WI38 (cell line): ENCODE data around the gene LKAAEAR1.

ENCODE experiments used
- H3K4me3 ChIP-seq: 2 replicates; pipeline ENCODE4 v1.5.1; 2011; ENCODE audit warnings: low read depth, mild to moderate bottlenecking, control low read depth, low read length
- CTCF ChIP-seq: IDR thresholded peaks from 2 replicates; pipeline ENCODE4 v1.5.1; 2012; ENCODE audit warnings: low read depth, mild to moderate bottlenecking, control low read depth, low read length

The LKAAEAR1 gene

DNA sequence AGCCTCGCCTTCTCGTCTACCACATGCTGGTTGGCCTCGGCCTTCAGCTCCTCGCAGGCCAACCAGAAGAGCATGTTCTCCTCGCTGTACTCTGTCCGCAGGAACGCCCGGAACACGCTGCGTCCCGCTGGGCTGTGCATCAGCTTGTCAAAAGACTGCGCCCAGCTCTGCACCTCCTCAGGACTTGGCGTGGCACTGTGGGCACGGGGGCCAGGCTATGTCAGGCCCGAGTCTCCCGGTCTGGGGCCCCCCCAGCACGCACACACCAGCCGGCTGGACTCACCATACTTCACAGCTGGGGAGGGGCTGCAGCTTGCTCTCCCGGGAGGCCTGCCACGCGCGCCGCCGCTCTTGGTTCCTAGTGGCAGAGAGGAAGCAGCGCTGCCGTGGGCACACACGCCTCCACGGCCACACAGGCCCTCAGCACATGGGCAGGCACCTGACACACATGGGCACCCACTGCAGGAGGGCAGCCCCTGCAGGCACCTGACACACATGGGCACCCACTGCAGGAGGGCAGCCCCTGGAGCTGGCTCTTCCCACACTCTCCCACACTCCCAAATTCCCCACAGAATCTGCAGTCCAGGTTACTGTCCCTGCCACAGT is 9.9 kb downstream of the LKAAEAR1 start:
- no peak for TF ChIP-seq CTCF

DNA sequence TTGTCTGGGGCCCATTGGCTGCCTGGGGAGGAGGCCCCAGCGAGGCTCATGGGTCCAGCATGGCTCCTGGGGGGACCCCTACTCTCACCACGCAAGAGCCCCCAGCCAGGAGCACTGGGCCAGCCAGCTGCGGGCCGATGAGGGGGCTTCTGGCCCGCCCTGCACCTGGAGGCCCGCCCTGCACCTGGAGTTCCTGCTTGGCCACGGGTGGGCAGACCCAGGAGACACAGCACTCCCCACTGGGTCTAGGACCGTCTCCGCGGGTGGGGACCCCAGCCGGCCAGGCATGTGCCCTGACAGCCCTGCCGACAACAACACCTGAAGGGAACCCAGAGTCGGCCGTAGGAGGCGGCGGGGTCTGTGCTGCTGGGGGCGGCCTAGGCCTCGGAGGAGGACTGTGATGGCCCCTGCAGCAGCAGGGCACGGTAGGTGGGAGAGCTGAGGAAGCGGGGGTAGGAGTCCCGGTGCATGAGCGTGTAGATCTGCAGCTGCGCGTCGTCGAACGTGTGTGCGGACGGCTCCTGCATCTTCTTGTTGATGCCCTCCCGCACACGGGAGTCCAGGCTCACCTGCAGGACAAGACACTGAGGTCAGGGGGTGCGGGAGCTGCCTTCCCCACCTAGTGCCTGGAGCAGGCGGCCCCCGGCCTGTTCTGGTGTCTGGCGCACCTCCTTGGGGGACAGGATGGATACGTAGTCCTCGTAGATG is 10.6 kb downstream of the LKAAEAR1 start:
- TF ChIP-seq CTCF = no peak
- H3K4me3 ChIP-seq = no peak overlapping the region

More for the DNA sequence above, 9.9 kb downstream of the LKAAEAR1 start:
- H3K4me3 ChIP-seq = no peak overlapping the region

GRCh38 chr20:64072498-64073063 is 11.6 kb downstream of the LKAAEAR1 start:
- H3K4me3 ChIP-seq = no peak overlapping the region
- no peak for TF ChIP-seq CTCF

DNA sequence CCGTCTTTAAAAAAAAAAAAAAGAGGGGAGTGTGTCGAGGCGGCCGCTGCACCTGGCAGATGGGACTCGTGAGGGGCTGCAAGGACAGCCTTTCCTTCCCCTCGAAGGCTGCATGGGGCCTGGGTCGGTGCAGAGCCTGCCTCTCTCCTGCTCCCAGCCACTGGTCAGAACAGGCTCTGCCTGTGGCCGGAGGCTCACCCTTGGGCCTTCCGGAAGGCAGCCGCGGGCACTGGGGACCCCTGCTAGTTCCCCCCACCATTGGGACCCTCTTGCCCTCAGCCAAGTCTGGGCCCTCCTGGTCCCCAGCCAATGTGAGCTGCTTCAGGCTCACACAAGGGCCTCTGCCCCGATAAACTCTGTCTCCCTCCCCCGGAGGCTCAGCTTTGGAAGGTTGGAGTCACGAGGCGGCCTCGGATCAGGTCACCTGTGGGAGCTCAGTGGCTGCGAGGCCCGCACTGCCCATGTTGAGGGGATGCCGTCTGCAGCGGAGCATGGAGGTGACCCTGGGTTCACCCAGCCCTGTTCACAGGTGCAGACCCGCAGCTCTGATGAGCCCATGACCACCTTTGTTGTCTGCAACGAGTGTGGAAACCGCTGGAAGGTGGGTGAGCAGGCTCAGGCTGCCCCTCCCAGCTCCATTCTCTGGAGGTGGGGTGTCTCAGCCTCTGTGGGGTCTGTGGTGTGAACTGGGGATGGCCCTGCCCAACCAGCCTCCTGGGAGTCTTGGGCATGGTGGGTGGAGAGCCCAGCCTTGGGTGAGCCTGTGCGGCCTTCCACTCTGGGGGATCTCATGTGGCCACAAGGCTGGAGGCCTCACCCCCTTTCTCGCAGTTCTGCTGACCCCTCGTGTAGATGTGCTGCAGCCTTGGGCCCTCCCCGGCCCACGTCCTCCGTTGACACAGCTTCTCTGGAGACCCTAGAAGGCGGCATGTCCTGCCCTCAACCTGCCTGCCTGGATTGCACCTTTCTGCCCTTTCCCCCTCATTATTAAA is 12.6 kb downstream of the LKAAEAR1 start:
- no peak overlapping the region for H3K4me3 ChIP-seq
- no peak for TF ChIP-seq CTCF

DNA sequence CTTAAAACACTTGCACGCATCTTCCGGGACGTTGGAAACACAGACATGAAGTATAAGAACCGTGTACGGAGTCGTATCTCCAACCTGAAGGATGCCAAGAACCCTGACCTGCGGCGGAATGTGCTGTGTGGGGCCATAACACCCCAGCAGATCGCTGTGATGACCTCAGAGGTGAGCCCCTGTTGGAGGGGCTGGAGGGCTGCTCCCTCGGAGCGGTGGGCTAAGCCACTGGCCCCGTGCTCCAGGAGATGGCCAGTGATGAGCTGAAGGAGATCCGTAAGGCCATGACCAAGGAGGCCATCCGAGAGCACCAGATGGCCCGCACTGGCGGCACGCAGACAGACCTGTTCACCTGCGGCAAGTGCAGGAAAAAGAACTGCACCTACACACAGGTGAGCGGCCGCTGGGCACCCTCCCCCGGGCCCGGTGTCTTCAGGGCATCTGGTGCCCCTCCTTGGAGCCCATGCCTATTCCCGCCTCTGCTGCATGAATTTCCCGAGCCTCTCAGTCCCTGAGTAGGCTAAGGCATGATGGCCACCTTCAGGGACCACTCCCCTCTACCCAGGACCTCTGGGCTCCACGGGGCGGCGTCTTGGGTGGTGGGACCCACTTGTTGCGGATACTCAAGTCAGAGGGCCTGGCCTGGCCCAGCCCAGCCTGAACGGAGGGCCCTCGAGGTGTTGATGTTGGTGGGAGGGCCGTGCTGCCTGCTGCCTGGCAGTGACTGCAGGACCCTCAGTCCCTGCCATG is 13.8 kb downstream of the LKAAEAR1 start:
- TF ChIP-seq CTCF = no peak
- no peak overlapping the region for H3K4me3 ChIP-seq

DNA sequence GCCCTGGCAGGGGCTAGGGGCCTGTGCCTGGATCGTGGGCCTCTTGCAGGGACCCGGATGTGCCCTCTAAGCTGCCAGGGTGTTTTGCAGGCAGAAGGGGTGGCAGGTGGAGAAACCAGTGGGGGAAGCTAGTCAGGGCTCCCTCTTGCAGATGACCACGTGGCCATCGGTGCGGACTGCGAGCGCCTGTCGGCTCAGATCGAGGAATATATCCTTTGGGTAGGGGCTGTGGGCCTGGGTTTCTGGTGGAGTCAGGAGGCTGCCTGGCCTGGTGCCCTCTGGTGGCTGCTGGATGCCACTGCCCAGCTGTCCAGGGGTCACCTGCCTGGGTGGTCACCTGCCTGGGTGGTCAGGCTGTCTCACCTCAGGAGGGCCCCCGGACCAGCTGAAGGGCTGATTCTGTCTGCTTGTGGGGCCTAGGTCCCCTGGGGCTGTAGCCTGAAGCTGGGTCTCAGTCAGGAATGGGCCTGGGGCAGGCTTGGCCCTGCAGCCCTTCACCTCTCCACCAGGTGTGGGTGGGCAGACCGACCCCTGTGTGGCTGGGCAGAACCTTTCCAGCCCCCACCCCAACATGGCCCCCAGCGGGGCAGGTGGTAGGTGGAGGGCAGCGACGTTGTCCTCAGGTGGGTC is 14.5 kb downstream of the LKAAEAR1 start:
- H3K4me3 ChIP-seq = no peak overlapping the region
- peak; percentile 83 for TF ChIP-seq CTCF
